Measurements from ENCODE around the gene SKAP1.

GRCh38 chr17:48282303-48282702, 147.7 kb downstream of the SKAP1 start:
- TF ChIP-seq CTCF (IDR thresholded peaks at IDR 0.05; ENCODE audit: insufficient read depth, low read depth, low read length) (no peak), EZH2 (IDR thresholded peaks at IDR 0.05; ENCODE audit: insufficient read depth, low read length) (no peak)
